C4-2B (cell line): ENCODE results near the gene EBI3.
"Not testable (repeated sequence)": the region's sequence is repeated elsewhere in the genome, so short reads cannot be mapped to it uniquely, and the experiment has no call there.

Experiments used
- H3K27ac ChIP-seq: fragments of 450-650 bp; 2 replicates; pipeline ENCODE4 v1.5.1; 2017
- ZFX ChIP-seq: fragments of 450-650 bp; IDR thresholded peaks from 2 replicates; pipeline ENCODE4 v1.6.1; 2017
- TF ChIP-seq, protein P1 (sequence below): fragments of 450-650 bp; conservative IDR thresholded peaks from 2 replicates; pipeline ENCODE4 v1.5.1; 2017; ENCODE audit warnings: mild to moderate bottlenecking

Gene EBI3

DNA sequence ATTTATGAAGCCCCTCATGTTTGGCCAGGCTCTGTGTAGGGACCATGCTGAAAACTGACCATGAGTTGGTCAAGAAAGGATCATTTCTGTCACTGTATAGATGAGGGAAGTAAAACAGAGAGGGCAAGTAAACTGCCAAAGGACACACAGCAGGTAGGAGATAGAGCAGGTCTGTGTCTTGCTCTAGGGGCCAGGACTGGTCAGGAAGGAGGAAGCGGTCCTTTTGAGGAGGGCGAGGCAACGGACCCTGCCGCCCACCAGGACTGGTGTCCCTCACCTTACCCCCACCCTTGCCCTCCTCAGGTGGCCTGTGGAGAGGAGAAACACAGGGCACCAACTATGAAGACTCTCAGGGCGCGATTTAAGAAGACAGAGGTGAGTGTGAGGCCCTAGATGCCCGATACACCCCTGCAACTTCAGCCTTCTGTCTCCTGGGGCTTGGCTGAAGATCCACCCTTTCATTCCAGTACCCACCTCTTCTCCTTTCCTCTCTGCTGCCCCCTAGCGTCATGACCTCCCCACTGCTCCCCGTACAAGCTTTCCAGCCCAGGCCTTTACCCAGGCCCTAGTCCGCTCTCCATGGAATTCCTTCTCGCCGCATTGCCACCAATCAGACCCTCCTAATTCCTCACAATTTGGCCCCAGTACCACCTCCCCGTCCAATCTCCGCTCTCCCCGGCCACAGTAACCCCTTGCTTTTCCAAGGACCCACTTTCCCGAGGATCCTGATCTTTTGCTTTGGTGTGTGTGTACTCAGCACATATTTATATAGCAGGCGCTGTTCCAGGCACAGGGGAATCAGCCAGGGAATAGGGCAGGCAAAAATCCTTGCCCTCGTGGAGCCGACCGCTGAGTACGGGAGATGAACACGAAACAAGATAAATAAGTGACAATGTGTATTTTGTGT is 43.0 kb upstream of the EBI3 start:
- H3K27ac ChIP-seq, result no peak overlapping the region; the same call in 1 of the 2 replicates
- no peak for TF ChIP-seq ZFX
- TF ChIP-seq, protein P1, sequence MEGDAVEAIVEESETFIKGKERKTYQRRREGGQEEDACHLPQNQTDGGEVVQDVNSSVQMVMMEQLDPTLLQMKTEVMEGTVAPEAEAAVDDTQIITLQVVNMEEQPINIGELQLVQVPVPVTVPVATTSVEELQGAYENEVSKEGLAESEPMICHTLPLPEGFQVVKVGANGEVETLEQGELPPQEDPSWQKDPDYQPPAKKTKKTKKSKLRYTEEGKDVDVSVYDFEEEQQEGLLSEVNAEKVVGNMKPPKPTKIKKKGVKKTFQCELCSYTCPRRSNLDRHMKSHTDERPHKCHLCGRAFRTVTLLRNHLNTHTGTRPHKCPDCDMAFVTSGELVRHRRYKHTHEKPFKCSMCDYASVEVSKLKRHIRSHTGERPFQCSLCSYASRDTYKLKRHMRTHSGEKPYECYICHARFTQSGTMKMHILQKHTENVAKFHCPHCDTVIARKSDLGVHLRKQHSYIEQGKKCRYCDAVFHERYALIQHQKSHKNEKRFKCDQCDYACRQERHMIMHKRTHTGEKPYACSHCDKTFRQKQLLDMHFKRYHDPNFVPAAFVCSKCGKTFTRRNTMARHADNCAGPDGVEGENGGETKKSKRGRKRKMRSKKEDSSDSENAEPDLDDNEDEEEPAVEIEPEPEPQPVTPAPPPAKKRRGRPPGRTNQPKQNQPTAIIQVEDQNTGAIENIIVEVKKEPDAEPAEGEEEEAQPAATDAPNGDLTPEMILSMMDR, result peak; percentile 93

- no peak overlapping the region for H3K27ac ChIP-seq
- TF ChIP-seq ZFX, result no peak
These were observed 41.8 kb upstream of the EBI3 start for GRCh38 chr19:4187313-4188122.

- H3K27ac ChIP-seq, result no peak overlapping the region
- TF ChIP-seq, protein P1, result no peak
- TF ChIP-seq ZFX, result no peak
These were observed 39.7 kb upstream of the EBI3 start for GRCh38 chr19:4189641-4190040.

GRCh38 chr19:4192537-4192936 is 36.8 kb upstream of the EBI3 start:
- not testable (repeated sequence) for H3K27ac ChIP-seq

GRCh38 chr19:4194353-4194752 is 35.0 kb upstream of the EBI3 start:
- no peak overlapping the region for H3K27ac ChIP-seq
- TF ChIP-seq ZFX, result no peak
- TF ChIP-seq, protein P1, result no peak

DNA sequence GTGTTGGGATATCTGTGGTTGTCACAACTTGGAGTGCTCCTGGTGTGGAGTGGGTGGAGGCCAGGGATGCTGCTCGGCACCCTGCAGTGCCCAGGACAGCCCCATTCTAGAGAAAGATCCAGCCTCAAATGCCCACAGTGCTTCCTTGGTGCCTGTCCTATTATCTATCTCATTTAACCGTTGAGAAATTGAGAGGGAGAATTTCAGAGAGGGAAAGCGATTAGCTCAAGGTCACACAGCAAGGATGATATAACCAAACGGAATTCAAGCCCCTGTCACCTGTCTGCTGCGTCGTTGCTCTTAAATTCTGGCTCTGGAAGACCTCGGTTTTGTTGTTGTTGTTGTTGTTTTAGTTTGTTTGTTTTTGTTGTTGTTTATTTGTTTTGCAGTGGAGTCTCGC is 33.3 kb upstream of the EBI3 start:
- no peak for TF ChIP-seq ZFX
- TF ChIP-seq, protein P1, result no peak
- no peak overlapping the region for H3K27ac ChIP-seq

DNA sequence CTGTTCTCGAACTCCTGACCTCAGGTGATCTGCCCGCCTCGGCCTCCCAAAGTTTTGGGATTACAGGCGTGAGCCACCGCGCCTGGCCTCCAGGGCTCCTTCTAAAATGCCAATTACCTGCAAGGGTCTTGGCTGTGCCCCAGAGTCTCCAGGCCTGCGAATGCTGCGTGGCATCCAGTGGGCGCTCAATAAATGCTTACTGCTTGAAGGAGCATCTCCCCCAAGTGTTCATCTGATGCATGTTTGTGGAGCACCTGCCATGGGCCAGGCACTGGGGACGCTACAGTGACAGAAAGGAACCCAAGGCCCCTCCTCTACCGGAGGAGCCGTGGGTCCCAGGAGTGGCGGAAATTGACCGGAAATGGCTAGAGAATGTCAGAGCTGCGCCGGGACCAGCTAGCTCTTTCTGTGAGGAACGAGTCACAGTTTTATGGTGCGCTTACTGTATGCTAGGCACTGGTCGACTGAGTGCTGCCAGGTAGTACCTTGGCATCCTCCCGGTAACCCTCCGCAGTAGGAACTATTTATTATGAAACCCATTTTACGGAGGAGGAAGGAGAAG is 32.7 kb upstream of the EBI3 start:
- TF ChIP-seq ZFX, result no peak
- TF ChIP-seq, protein P1, result no peak
- H3K27ac ChIP-seq, result no peak overlapping the region

DNA sequence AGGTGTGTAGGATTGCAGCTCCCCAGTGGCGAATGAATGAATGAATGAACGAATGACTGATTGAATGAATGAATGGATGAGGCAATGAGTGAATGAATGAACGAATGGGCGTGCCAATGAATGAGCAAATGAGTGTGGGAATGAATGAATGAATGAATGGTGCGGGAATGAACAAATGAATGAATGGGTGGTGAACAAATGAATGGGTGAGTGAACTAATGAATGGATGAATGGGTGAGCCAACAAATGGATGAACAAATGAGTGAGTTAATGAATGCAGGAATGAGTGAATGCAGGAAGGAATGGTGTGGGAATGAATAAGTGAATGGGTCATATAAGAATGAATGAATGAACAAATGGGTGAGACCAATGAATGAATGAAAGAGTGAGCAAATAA is 32.1 kb upstream of the EBI3 start:
- no peak for TF ChIP-seq ZFX
- TF ChIP-seq, protein P1, result no peak
- no peak overlapping the region for H3K27ac ChIP-seq
